ENCODE results near the gene ACSS2. TPM values are rescaled to one million over a fixed set of nuclear protein-coding genes. Genes with fewer than 3 reads are reported as not detected.
"Not testable (repeated sequence)": the region's sequence is repeated elsewhere in the genome, so short reads cannot be mapped to it uniquely, and the experiment has no call there.

ACSS2 gene
- total RNA-seq, 4 donors from 2014 or later = 54.3 to 98.1 (median 71.5) TPM

DNA sequence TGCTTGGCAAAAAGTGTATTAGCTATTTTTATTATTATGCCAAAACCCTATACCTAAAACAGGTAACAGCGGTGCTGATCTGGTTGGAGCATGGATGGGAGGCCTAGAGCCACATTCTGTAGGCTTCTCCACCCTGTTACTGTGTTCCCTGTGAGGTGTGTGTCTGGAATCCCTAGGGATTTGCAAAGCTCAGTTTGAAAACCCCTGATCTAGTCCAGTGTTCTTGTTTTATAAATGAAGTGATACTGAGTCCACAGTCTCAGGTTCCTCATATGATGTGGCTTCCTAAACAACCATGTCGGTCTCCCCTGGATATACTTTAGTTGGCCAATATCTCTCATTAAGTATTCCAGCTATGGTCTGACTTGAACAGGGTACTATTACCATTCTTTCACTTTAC is 16.3 kb downstream of the ACSS2 start:
- no peak overlapping the region for H3K4me3 ChIP-seq (ENCODE audit: low read depth, poor library complexity, severe bottlenecking)
- no peak for TF ChIP-seq CTCF (IDR thresholded peaks at IDR 0.05)
- TF ChIP-seq POLR2A (IDR thresholded peaks at IDR 0.05) = no peak
- DNase-seq (ENCODE audit: low spot score in 2 of 2) = no peak
- intact Hi-C loops (cut with DNase I; ENCODE audit: low total_unique reads) = no loop called here
- WGBS, 2 donors = 96 to 98% methylated on average over 2 of the region's 2 CpGs

GRCh38 chr20:34894723-34895122 is 18.3 kb downstream of the ACSS2 start:
- no peak for DNase-seq (ENCODE audit: low spot score in 2 of 2)
- no peak overlapping the region for H3K4me3 ChIP-seq (ENCODE audit: low read depth, poor library complexity, severe bottlenecking)
- WGBS, 2 donors = 18 to 35% methylated on average over 1 of the region's 1 CpG
- no peak for TF ChIP-seq CTCF (IDR thresholded peaks at IDR 0.05)
- TF ChIP-seq POLR2A (IDR thresholded peaks at IDR 0.05) = no peak
- intact Hi-C loops (cut with DNase I; ENCODE audit: low total_unique reads) = no loop called here

DNA sequence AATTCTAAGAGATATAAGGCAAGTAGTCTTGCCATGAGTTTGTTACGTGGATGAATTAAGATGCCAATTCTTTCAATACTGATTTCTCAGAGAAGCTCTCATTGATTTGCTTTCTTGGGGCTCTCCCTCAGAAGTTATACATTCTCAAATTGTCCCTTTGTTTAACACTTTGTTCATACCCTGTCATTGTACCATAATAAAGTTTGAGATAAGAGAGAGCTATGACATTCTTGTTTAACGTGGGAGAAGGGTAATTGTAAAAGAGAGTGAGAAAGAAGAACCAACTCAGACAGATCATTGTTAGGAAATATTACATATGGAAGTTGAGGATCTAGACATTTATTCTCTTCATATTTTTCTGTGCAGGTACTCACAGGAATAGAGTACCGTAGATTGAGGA is 19.1 kb downstream of the ACSS2 start:
- no peak for TF ChIP-seq CTCF (IDR thresholded peaks at IDR 0.05)
- no peak for TF ChIP-seq POLR2A (IDR thresholded peaks at IDR 0.05)
- DNase-seq (ENCODE audit: low spot score in 2 of 2) = no peak
- no peak overlapping the region for H3K4me3 ChIP-seq (ENCODE audit: low read depth, poor library complexity, severe bottlenecking)
- WGBS, 2 donors = 56 to 64% methylated on average over 3 of the region's 3 CpGs
- intact Hi-C loops (cut with DNase I; ENCODE audit: low total_unique reads) = no loop called here

- 42 to 48% methylated on average over 1 of the region's 1 CpG for WGBS, 2 donors
- no peak for DNase-seq (ENCODE audit: low spot score in 2 of 2)
- H3K4me3 ChIP-seq (ENCODE audit: low read depth, poor library complexity, severe bottlenecking) = no peak overlapping the region
- no peak for TF ChIP-seq POLR2A (IDR thresholded peaks at IDR 0.05)
- no peak for TF ChIP-seq CTCF (IDR thresholded peaks at IDR 0.05)
- intact Hi-C loops (cut with DNase I; ENCODE audit: low total_unique reads) = no loop called here
Observed at GRCh38 chr20:34896086-34896621, 19.7 kb downstream of the ACSS2 start.

DNA sequence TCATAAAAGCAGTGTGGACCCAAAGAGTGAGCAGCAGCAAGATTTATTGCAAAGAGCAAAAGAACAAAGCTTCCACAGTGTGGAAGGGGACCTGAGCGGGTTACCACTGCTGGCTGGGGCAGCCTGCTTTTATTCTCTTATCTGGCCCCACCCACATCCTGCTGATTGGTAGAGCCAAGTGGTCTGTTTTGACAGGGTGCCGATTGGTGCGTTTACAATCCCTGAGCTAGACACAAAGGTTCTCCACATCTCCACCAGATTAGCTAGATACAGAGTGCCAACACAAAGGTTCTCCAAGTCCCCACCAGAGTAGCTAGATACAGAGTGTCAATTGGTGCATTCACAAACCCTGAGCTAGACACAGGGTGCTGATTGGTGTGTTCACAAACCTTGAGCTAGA is 21.7 kb downstream of the ACSS2 start:
- WGBS, 2 donors = 95 to 96% methylated on average over 3 of the region's 3 CpGs
- DNase-seq (ENCODE audit: low spot score in 2 of 2); H3K4me3 ChIP-seq (ENCODE audit: low read depth, poor library complexity, severe bottlenecking); intact Hi-C loops (cut with DNase I; ENCODE audit: low total_unique reads): not testable (repeated sequence)

- WGBS, 2 donors = 90 to 96% methylated on average over 10 to 13 of the region's 26 CpGs
- intact Hi-C loops (cut with DNase I; ENCODE audit: low total_unique reads); H3K4me3 ChIP-seq (ENCODE audit: low read depth, poor library complexity, severe bottlenecking); DNase-seq (ENCODE audit: low spot score in 2 of 2): not testable (repeated sequence)
Observed at GRCh38 chr20:34898731-34899130, 22.3 kb downstream of the ACSS2 start.

GRCh38 chr20:34904202-34904621 is 27.8 kb downstream of the ACSS2 start:
- no peak overlapping the region for H3K4me3 ChIP-seq (ENCODE audit: low read depth, poor library complexity, severe bottlenecking)
- DNase-seq (ENCODE audit: low spot score in 2 of 2) = no peak
- intact Hi-C loops (cut with DNase I; ENCODE audit: low total_unique reads) = no loop called here
- TF ChIP-seq POLR2A (IDR thresholded peaks at IDR 0.05) (no peak), CTCF (IDR thresholded peaks at IDR 0.05) (no peak)
- 57 to 64% methylated on average over 3 of the region's 3 CpGs for WGBS, 2 donors

All from lower leg skin (tissue), 4 donors.